ENCODE data around the gene NSD1. TPM values are rescaled to one million over a fixed set of nuclear protein-coding genes. Genes with fewer than 3 reads are reported as not detected.

NSD1 gene
- total RNA-seq, 3 donors from 2014 or later: 37.7 to 52.2 (median 38.6) TPM

GRCh38 chr5:177231479-177232250, 98.1 kb downstream of the NSD1 start:
- Histone ChIP-seq H3K27ac (no peak overlapping the region), H3K27me3 (no peaks in the 10 kb centered on the region), H3K9me3 (no peaks in the 10 kb centered on the region), H3K4me3 (no peak overlapping the region), H3K36me3 (no peaks in the 10 kb centered on the region), H3K4me1 (no peaks in the 10 kb centered on the region)
- intact Hi-C loops (cut with DNase I; ENCODE audit: low total_unique reads): no loop called here
- TF ChIP-seq POLR2A (IDR thresholded peaks at IDR 0.05) (no peak), POLR2AphosphoS5 (IDR thresholded peaks at IDR 0.05) (no peak)
- TF ChIP-seq, protein P1, sequence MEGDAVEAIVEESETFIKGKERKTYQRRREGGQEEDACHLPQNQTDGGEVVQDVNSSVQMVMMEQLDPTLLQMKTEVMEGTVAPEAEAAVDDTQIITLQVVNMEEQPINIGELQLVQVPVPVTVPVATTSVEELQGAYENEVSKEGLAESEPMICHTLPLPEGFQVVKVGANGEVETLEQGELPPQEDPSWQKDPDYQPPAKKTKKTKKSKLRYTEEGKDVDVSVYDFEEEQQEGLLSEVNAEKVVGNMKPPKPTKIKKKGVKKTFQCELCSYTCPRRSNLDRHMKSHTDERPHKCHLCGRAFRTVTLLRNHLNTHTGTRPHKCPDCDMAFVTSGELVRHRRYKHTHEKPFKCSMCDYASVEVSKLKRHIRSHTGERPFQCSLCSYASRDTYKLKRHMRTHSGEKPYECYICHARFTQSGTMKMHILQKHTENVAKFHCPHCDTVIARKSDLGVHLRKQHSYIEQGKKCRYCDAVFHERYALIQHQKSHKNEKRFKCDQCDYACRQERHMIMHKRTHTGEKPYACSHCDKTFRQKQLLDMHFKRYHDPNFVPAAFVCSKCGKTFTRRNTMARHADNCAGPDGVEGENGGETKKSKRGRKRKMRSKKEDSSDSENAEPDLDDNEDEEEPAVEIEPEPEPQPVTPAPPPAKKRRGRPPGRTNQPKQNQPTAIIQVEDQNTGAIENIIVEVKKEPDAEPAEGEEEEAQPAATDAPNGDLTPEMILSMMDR (IDR thresholded peaks at IDR 0.05): no peak
- DNase-seq (ENCODE audit: low spot score in 2 of 2): no peak

- H3K27ac ChIP-seq: no peak overlapping the region
- no peaks in the 10 kb centered on the region for H3K4me1 ChIP-seq
- no peaks in the 10 kb centered on the region for H3K36me3 ChIP-seq
- H3K4me3 ChIP-seq: no peak overlapping the region
- TF ChIP-seq POLR2A (IDR thresholded peaks at IDR 0.05) (no peak), POLR2AphosphoS5 (IDR thresholded peaks at IDR 0.05) (no peak)
- TF ChIP-seq, protein P1 (IDR thresholded peaks at IDR 0.05): no peak
- H3K27me3 ChIP-seq: no peaks in the 10 kb centered on the region
- no peak for DNase-seq (ENCODE audit: low spot score in 2 of 2)
- intact Hi-C loops (cut with DNase I; ENCODE audit: low total_unique reads): no loop called here
- no peaks in the 10 kb centered on the region for H3K9me3 ChIP-seq
Observed at GRCh38 chr5:177232358-177232757, 98.8 kb downstream of the NSD1 start.

- no peaks in the 10 kb centered on the region for H3K27me3 ChIP-seq
- TF ChIP-seq, protein P1 (IDR thresholded peaks at IDR 0.05): no peak
- no peak for TF ChIP-seq POLR2AphosphoS5 (IDR thresholded peaks at IDR 0.05)
- no peak for TF ChIP-seq POLR2A (IDR thresholded peaks at IDR 0.05)
Observed at GRCh38 chr5:177232761-177233160, 99.2 kb downstream of the NSD1 start.

GRCh38 chr5:177233206-177233605, 99.6 kb downstream of the NSD1 start:
- intact Hi-C loops (cut with DNase I; ENCODE audit: low total_unique reads): no loop called here
- DNase-seq (ENCODE audit: low spot score in 2 of 2): no peak
- Histone ChIP-seq H3K27ac (no peak overlapping the region), H3K4me1 (no peaks in the 10 kb centered on the region), H3K4me3 (no peak overlapping the region), H3K27me3 (no peaks in the 10 kb centered on the region), H3K36me3 (peaks cover 2% of the 10 kb centered on the region), H3K9me3 (no peaks in the 10 kb centered on the region)
- TF ChIP-seq POLR2AphosphoS5 (IDR thresholded peaks at IDR 0.05): no peak
- TF ChIP-seq POLR2A (IDR thresholded peaks at IDR 0.05): no peak
- TF ChIP-seq, protein P1 (IDR thresholded peaks at IDR 0.05): no peak

More at GRCh38 chr5:177232761-177233160, 99.2 kb downstream of the NSD1 start:
- Histone ChIP-seq H3K4me1 (no peaks in the 10 kb centered on the region), H3K4me3 (no peak overlapping the region), H3K36me3 (no peaks in the 10 kb centered on the region), H3K9me3 (no peaks in the 10 kb centered on the region), H3K27ac (no peak overlapping the region)
- intact Hi-C loops (cut with DNase I; ENCODE audit: low total_unique reads): no loop called here
- no peak for DNase-seq (ENCODE audit: low spot score in 2 of 2)

DNA sequence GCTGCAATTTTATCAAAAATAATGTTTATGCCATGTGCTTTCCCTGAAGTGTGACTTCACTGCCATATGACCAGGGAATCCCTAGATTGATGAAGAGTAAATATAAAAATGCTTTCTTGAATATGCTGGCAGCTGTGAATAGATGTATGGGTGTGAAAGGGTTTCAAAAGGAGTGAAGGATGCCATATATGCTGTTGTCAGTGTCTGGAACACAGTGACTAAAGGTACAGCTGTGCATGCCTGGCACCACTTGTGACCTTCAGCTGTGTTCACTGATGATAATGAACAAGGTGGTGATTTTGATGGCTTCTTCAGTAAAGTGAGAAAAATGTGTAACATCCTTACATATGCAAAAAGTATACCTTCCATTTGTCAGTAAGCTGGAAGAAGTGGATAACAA, 100.2 kb downstream of the NSD1 start:
- no peaks in the 10 kb centered on the region for H3K4me1 ChIP-seq
- TF ChIP-seq POLR2AphosphoS5 (IDR thresholded peaks at IDR 0.05) (no peak), POLR2A (IDR thresholded peaks at IDR 0.05) (no peak)
- TF ChIP-seq, protein P1 (IDR thresholded peaks at IDR 0.05): no peak
- no peak overlapping the region for H3K27ac ChIP-seq
- H3K27me3 ChIP-seq: no peaks in the 10 kb centered on the region
- H3K36me3 ChIP-seq: peaks cover 5% of the 10 kb centered on the region
- DNase-seq (ENCODE audit: low spot score in 2 of 2): no peak
- intact Hi-C loops (cut with DNase I; ENCODE audit: low total_unique reads): no loop called here
- H3K4me3 ChIP-seq: no peak overlapping the region
- no peaks in the 10 kb centered on the region for H3K9me3 ChIP-seq
